Uterus (tissue), 4 donors: ENCODE data around the gene PI4KA. TPM values are rescaled to one million over a fixed set of nuclear protein-coding genes. Genes with fewer than 3 reads are reported as not detected.
"Not testable (repeated sequence)": the region's sequence is repeated elsewhere in the genome, so short reads cannot be mapped to it uniquely, and the experiment has no call there.

ENCODE experiments used
- DNase-seq, 2 donors: peaks; one replicate each; pipeline ENCODE4 v3.0.0-alpha.2; 2019 to 2020
- H3K27ac ChIP-seq, 2 donors: fragments of 200-600 bp; sonication (generic); 1 replicate in 1 of 2; 2 replicates in 1 of 2; pipeline ENCODE4 v1.5.1; 2016 to 2018
- H3K27me3 ChIP-seq, 2 donors: fragments of 200-600 bp; sonication (generic); one replicate each; pipeline ENCODE4 v1.5.1; 2018 to 2019; ENCODE audit warnings: control low read depth in 1 of 2
- H3K36me3 ChIP-seq, 2 donors: fragments of 200-600 bp; sonication (generic); one replicate each; pipeline ENCODE4 v1.5.1; 2019; ENCODE audit warnings: control low read depth in 1 of 2
- H3K4me1 ChIP-seq, 2 donors: fragments of 200-600 bp; sonication (generic); one replicate each; pipeline ENCODE4 v1.5.1; 2018 to 2019; ENCODE audit warnings: control low read depth in 1 of 2
- H3K4me3 ChIP-seq, 2 donors: fragments of 200-600 bp; sonication (generic); 1 replicate in 1 of 2; 2 replicates in 1 of 2; pipeline ENCODE4 v1.5.1; 2018 to 2019; ENCODE audit warnings: mild to moderate bottlenecking in 1 of 2
- H3K9me3 ChIP-seq, 2 donors: fragments of 200-600 bp; sonication (generic); one replicate each; pipeline ENCODE4 v1.5.1; 2019; ENCODE audit warnings: control low read depth in 1 of 2
- POLR2A ChIP-seq, 2 donors: fragments of 450-650 bp; IDR thresholded peaks; one replicate each; pipeline ENCODE4 v1.6.1; 2016; ENCODE audit warnings: antibody characterized with exemption in 2 of 2, mild to moderate bottlenecking in 1 of 2, moderate library complexity in 1 of 2
- intact Hi-C: fragments of 100-400 bp; cut with DNase I; formaldehyde crosslinking; loops from one replicate; pipeline ENCODE4 v1.15.1; 2023; ENCODE audit warnings: low total_unique reads
- total RNA-seq, 4 donors: library from RNA; depleted of rRNA in 3 of 4; stranded (reverse); fragments of >200 nt in 3 of 4; gene quantifications; one replicate each; pipeline versions ENCODE4 v1.1.0 to v1.2.4, GENCODE V29; 2014 to 2023
- TF ChIP-seq, protein P1 (sequence below), 4 experiments: fragments of 200-600 bp in 2 of 4; fragments of 450-650 bp in 2 of 4; sonication (generic) in 2 of 4; IDR thresholded peaks; one replicate each; pipeline ENCODE4 v1.5.1; 2016 to 2019; ENCODE audit warnings: antibody characterized with exemption in 4 of 4, mild to moderate bottlenecking in 2 of 4, moderate library complexity in 1 of 4
- donor health status: DM: yes; HTN: yes; CAD: no.

Gene PI4KA
- total RNA-seq, 4 donors from 2014 or later: 48.9 to 238 (median 108) TPM

DNA sequence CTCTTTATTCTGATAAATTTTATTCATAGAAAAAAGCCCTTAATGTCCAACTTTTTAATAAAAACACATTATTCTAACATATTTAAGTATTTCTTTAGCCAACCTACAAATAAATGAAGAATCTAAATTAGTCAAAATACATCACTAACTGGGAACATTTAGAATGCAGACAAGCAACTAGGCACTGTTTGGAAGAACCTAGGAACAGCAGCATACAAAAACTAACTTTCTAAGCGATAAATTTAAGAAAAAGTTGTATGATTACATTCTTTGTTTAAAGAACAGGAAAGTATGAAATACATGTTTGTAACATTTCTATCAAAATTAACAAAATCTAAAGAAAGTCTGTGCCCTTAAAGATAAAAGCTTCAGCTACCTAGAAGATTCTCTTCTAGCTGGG is 35.3 kb downstream of the PI4KA start:
- intact Hi-C loops: no loop called here
- no peak for TF ChIP-seq POLR2A (IDR thresholded peaks at IDR 0.05)
- TF ChIP-seq, protein P1, sequence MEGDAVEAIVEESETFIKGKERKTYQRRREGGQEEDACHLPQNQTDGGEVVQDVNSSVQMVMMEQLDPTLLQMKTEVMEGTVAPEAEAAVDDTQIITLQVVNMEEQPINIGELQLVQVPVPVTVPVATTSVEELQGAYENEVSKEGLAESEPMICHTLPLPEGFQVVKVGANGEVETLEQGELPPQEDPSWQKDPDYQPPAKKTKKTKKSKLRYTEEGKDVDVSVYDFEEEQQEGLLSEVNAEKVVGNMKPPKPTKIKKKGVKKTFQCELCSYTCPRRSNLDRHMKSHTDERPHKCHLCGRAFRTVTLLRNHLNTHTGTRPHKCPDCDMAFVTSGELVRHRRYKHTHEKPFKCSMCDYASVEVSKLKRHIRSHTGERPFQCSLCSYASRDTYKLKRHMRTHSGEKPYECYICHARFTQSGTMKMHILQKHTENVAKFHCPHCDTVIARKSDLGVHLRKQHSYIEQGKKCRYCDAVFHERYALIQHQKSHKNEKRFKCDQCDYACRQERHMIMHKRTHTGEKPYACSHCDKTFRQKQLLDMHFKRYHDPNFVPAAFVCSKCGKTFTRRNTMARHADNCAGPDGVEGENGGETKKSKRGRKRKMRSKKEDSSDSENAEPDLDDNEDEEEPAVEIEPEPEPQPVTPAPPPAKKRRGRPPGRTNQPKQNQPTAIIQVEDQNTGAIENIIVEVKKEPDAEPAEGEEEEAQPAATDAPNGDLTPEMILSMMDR (IDR thresholded peaks at IDR 0.05): no peak
- H3K27ac ChIP-seq: no peak overlapping the region
- no peak for DNase-seq
- H3K36me3 ChIP-seq: no peaks in the 10 kb centered on the region
- H3K9me3 ChIP-seq: no peaks in the 10 kb centered on the region
- no peaks in the 10 kb centered on the region for H3K27me3 ChIP-seq
- no peaks in the 10 kb centered on the region for H3K4me1 ChIP-seq
- H3K4me3 ChIP-seq: no peak overlapping the region

DNA sequence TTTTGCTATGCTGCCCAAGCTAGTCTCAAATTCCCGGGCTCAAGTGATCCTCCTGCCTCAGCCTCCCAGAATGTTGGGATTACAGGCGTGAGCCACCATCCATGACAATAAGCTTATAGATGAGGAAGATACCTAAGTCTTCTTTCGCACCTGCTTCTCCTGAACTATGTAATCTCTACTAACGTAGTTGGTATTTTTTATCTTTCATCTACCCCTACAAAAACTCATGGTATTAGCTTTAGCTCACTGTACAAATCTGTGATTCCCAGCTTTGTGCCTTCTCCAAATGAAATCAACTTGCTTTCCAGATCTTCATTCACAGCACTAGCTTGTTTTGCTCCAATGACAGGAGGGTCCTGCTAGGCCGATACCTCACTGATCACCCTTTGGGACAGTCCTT is 36.4 kb downstream of the PI4KA start:
- no peaks in the 10 kb centered on the region for H3K27me3 ChIP-seq
- H3K36me3 ChIP-seq: no peaks in the 10 kb centered on the region
- TF ChIP-seq, protein P1 (IDR thresholded peaks at IDR 0.05): no peak
- no peak for TF ChIP-seq POLR2A (IDR thresholded peaks at IDR 0.05)
- no peak overlapping the region for H3K27ac ChIP-seq
- no peaks in the 10 kb centered on the region for H3K4me1 ChIP-seq
- intact Hi-C loops: no loop called here
- H3K9me3 ChIP-seq: no peaks in the 10 kb centered on the region
- no peak overlapping the region for H3K4me3 ChIP-seq
- no peak for DNase-seq

DNA sequence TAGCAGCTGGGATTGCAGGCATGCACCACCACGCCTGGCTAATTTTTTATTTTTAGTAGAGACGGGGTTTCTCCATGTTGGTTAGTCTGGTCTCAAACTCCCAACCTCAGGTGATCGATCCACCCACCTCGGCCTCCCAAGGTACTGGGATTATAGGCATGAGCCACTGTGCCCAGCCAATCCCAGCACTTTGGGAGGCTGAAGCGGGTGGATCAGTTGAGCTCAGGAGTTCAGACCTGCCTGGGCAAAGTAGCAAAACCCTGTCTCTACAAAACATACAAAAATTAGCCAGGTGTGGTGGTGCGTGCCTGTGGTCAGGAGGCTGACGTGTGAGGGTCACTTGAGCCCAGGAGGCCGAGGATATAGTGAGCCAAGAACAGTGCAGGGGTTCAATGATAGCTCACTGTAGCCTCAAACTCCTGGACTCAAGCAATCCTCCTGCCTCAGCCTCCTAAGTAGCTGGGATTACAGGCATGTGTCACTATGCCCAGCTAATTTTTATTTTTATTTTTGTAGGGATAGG is 36.8 kb downstream of the PI4KA start:
- H3K4me3 ChIP-seq, H3K27ac ChIP-seq, H3K4me1 ChIP-seq, H3K36me3 ChIP-seq, intact Hi-C loops, H3K27me3 ChIP-seq, H3K9me3 ChIP-seq, DNase-seq: not testable (repeated sequence)

DNA sequence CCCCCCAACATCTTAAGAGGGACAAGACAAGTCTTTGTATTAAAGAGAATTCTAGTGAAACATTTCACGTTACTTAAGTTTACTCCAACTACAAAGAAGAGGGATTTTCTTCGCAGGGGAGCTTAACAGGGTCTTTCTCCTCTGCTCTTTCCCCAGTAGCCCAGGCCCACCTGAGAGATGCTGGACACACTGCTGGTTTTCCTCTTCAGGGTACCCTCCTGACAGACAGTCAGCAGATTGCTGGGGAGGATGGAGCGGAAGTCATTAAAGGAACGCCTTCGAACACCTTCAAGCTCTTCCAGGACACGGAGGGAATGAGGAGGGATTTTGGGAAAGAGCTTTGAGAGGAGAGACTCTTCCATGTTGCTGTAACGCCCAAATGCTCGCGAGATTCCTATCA is 39.1 kb downstream of the PI4KA start:
- Histone ChIP-seq H3K4me3 (no peak overlapping the region), H3K36me3 (no peaks in the 10 kb centered on the region), H3K27ac (no peak overlapping the region), H3K9me3 (no peaks in the 10 kb centered on the region), H3K4me1 (no peaks in the 10 kb centered on the region), H3K27me3 (no peaks in the 10 kb centered on the region)
- no peak for DNase-seq
- intact Hi-C loops: no loop called here
- TF ChIP-seq POLR2A (IDR thresholded peaks at IDR 0.05): no peak
- TF ChIP-seq, protein P1 (IDR thresholded peaks at IDR 0.05): no peak

DNA sequence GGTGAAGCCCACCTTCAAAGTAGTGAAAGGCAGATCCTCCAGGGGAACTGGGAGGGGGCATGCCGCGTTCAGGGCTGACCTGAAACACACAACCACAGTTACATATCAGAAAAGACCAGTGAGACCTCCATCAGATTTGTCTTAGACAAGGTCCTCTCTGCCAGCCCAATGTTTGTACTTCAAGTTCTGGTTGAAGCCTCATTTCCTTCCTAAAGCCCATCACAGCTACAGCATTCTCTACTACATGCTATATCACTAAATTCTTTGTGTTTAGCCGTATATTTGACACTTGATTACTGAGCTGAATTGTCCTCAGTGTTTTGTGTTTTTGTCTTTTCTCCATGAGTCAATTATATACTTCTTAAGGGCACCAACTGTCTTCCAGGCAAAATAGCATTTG is 40.1 kb downstream of the PI4KA start:
- no peaks in the 10 kb centered on the region for H3K27me3 ChIP-seq
- H3K9me3 ChIP-seq: no peaks in the 10 kb centered on the region
- no peak overlapping the region for H3K27ac ChIP-seq
- intact Hi-C loops: no loop called here
- H3K4me1 ChIP-seq: no peaks in the 10 kb centered on the region
- no peak for DNase-seq
- H3K4me3 ChIP-seq: no peak overlapping the region
- TF ChIP-seq, protein P1 (IDR thresholded peaks at IDR 0.05): no peak
- no peak for TF ChIP-seq POLR2A (IDR thresholded peaks at IDR 0.05)
- H3K36me3 ChIP-seq: no peaks in the 10 kb centered on the region

DNA sequence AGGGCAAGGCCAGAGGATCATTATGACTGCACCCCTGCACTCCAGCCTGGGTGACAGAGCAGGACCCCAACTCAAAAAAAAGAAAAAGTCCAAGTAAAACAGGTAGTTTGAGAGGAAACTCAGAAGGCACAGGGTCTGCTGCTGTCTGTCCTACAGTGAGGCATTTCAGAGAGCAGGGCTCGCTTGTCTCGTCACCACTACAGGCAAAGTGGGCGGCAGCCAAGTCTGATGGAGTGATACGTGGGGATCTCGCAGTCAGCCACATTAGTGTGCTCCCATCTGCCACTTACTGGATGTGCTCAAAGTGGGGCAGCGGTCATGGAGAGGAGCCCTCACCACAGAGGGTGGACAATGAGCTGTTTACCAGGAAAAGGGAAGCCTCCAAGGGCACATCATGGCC is 42.1 kb downstream of the PI4KA start:
- no peaks in the 10 kb centered on the region for H3K4me1 ChIP-seq
- DNase-seq: no peak
- H3K9me3 ChIP-seq: no peaks in the 10 kb centered on the region
- no peaks in the 10 kb centered on the region for H3K27me3 ChIP-seq
- intact Hi-C loops: no loop called here
- TF ChIP-seq, protein P1 (IDR thresholded peaks at IDR 0.05): no peak
- no peak for TF ChIP-seq POLR2A (IDR thresholded peaks at IDR 0.05)
- no peak overlapping the region for H3K4me3 ChIP-seq
- H3K27ac ChIP-seq: no peak overlapping the region
- no peaks in the 10 kb centered on the region for H3K36me3 ChIP-seq
